ENCODE results near the gene FBLN2. TPM values are rescaled to one million over a fixed set of nuclear protein-coding genes. Genes with fewer than 3 reads are reported as not detected.

FBLN2 gene
- total RNA-seq, 4 donors from 2014 or later, result 25.3 to 93.8 (median 47.6) TPM

- H3K4me3 ChIP-seq, result no peak overlapping the region
- no peaks in the 10 kb centered on the region for H3K27me3 ChIP-seq
- no peak for DNase-seq (ENCODE audit: low spot score in 2 of 2)
- no peak for TF ChIP-seq POLR2AphosphoS5 (IDR thresholded peaks at IDR 0.05)
- TF ChIP-seq POLR2A (IDR thresholded peaks at IDR 0.05), result no peak
- TF ChIP-seq EP300 (IDR thresholded peaks at IDR 0.05), result no peak
- TF ChIP-seq CTCF (IDR thresholded peaks at IDR 0.05), result no peak
- H3K4me1 ChIP-seq, result peaks cover 56% of the 10 kb centered on the region
- no peaks in the 10 kb centered on the region for H3K9me3 ChIP-seq
- no peaks in the 10 kb centered on the region for H3K36me3 ChIP-seq
- peak overlapping the region; percentile 71 for H3K27ac ChIP-seq
- 45% methylated on average over 3 of the region's 4 CpGs for WGBS
These were observed 8.5 kb upstream of the FBLN2 start for GRCh38 chr3:13540297-13540995.

GRCh38 chr3:13541691-13542090, 7.2 kb upstream of the FBLN2 start:
- Histone ChIP-seq H3K36me3 (no peaks in the 10 kb centered on the region), H3K9me3 (no peaks in the 10 kb centered on the region), H3K27me3 (no peaks in the 10 kb centered on the region), H3K27ac (no peak overlapping the region), H3K4me3 (no peak overlapping the region), H3K4me1 (peaks cover 50% of the 10 kb centered on the region)
- WGBS, result 61% methylated on average over 3 of the region's 3 CpGs
- no peak for DNase-seq (ENCODE audit: low spot score in 2 of 2)
- TF ChIP-seq POLR2AphosphoS5 (IDR thresholded peaks at IDR 0.05), result no peak
- TF ChIP-seq EP300 (IDR thresholded peaks at IDR 0.05), result no peak
- TF ChIP-seq CTCF (IDR thresholded peaks at IDR 0.05), result no peak
- no peak for TF ChIP-seq POLR2A (IDR thresholded peaks at IDR 0.05)

- H3K9me3 ChIP-seq, result no peaks in the 10 kb centered on the region
- no peak for TF ChIP-seq CTCF (IDR thresholded peaks at IDR 0.05)
- 97% methylated on average over 3 of the region's 3 CpGs for WGBS
- H3K4me3 ChIP-seq, result no peak overlapping the region
- no peaks in the 10 kb centered on the region for H3K27me3 ChIP-seq
- H3K4me1 ChIP-seq, result peaks cover 49% of the 10 kb centered on the region
- no peak overlapping the region for H3K27ac ChIP-seq
- no peaks in the 10 kb centered on the region for H3K36me3 ChIP-seq
- no peak for DNase-seq (ENCODE audit: low spot score in 2 of 2)
These were observed 6.8 kb upstream of the FBLN2 start for GRCh38 chr3:13542142-13542541.

GRCh38 chr3:13543253-13543652, 5.7 kb upstream of the FBLN2 start:
- DNase-seq (ENCODE audit: low spot score in 2 of 2), result peak; percentile 91
- H3K27ac ChIP-seq, result peak overlapping the region; percentile 67
- 56% methylated on average over 5 of the region's 5 CpGs for WGBS

More at GRCh38 chr3:13543253-13543652, 5.7 kb upstream of the FBLN2 start:
- H3K27me3 ChIP-seq, result no peaks in the 10 kb centered on the region
- H3K36me3 ChIP-seq, result no peaks in the 10 kb centered on the region
- H3K4me3 ChIP-seq, result no peak overlapping the region
- peaks cover 47% of the 10 kb centered on the region for H3K4me1 ChIP-seq
- TF ChIP-seq POLR2A (IDR thresholded peaks at IDR 0.05) (no peak), CTCF (IDR thresholded peaks at IDR 0.05) (no peak), POLR2AphosphoS5 (IDR thresholded peaks at IDR 0.05) (peak in 2 of 3 donors; percentile 56 to 92), EP300 (IDR thresholded peaks at IDR 0.05) (no peak)
- H3K9me3 ChIP-seq, result no peaks in the 10 kb centered on the region

Measured in suprapubic skin (tissue), 4 donors.